ENCODE data around the gene FGFR2. TPM values are rescaled to one million over a fixed set of nuclear protein-coding genes. Genes with fewer than 3 reads are reported as not detected.

FGFR2 gene
- total and polyA plus RNA-seq, 2 of the 4 experiments (the other 2 are of a cell fraction), result not detected

GRCh38 chr10:121552746-121553145 is 45.5 kb downstream of the FGFR2 start:
- Histone ChIP-seq H3K4me3 (ENCODE audit: insufficient read depth, low read depth, low read length) (no peak overlapping the region), H2BK120ac (ENCODE audit: low read depth, low read length) (no peak overlapping the region), H3K9me3 (ENCODE audit: control insufficient read depth, insufficient read depth, low read length) (peaks cover 22% of the 10 kb centered on the region), H3K9me1 (ENCODE audit: insufficient read depth, low read length) (no peaks in the 10 kb centered on the region), H3K27ac (ENCODE audit: insufficient read depth, low read length) (no peak overlapping the region), H2AK5ac (ENCODE audit: low read depth, low read length) (no peak overlapping the region), H3K14ac (replicated peaks; ENCODE audit: low read depth, low read length) (no peak overlapping the region), H3K23ac (ENCODE audit: low read depth, low read length) (no peak overlapping the region), H4K20me1 (ENCODE audit: insufficient read depth, low read length) (no peaks in the 10 kb centered on the region), H4K91ac (ENCODE audit: insufficient read depth, low read depth, low read length) (no peak overlapping the region), H3K36me3 (ENCODE audit: control insufficient read depth, insufficient read depth, low read length) (no peaks in the 10 kb centered on the region), H4K5ac (ENCODE audit: low read depth, low read length) (no peak overlapping the region), H3K4ac (ENCODE audit: low read depth, low read length) (no peak overlapping the region), H3K56ac (ENCODE audit: extremely low read depth, insufficient read depth, low read length) (no peak overlapping the region), H2AK9ac (replicated peaks; ENCODE audit: low read depth, low read length, poor library complexity) (no peak overlapping the region), H2BK20ac (ENCODE audit: low read depth, low read length) (no peak overlapping the region), H4K8ac (ENCODE audit: low read depth in 2 of 2, low read length in 2 of 2) (no peak overlapping the region), H2AFZ (replicated peaks; ENCODE audit: low read length, poor library complexity) (no peak overlapping the region), H3K4me1 (ENCODE audit: control insufficient read depth, insufficient read depth, low read length) (no peaks in the 10 kb centered on the region), H3K79me1 (ENCODE audit: low read depth in 1 of 2, low read length in 2 of 2) (no peaks in the 10 kb centered on the region), H2BK15ac (ENCODE audit: low read depth, low read length) (no peak overlapping the region), H3K18ac (ENCODE audit: low read depth, low read length) (no peak overlapping the region), H3K4me2 (ENCODE audit: low read depth, low read length) (no peak overlapping the region), H2BK5ac (ENCODE audit: low read depth, low read length, poor library complexity, severe bottlenecking) (no peak overlapping the region), H3K27me3 (ENCODE audit: control insufficient read depth, insufficient read depth, low read length) (no peaks in the 10 kb centered on the region), H3K9ac (ENCODE audit: low read depth, low read length) (no peak overlapping the region)
- no CpG with 5 or more reads among the region's 4 CpGs for WGBS, 2 experiments (ENCODE audit: extremely low coverage in 2 of 2, insufficient read length in 1 of 2)
- dilution Hi-C loops (cut with HindIII; ENCODE audit: low sequenced_read_pairs, unreplicated experiment), result no loop called here
- in situ Hi-C loops (cut with MboI; ENCODE audit: low sequenced_read_pairs), result no loop called here
- ChIA-PET POLR2A (ENCODE audit: unreplicated experiment) (no interaction called here), CTCF (no interaction called here)
- no TSS peak for BruUV-seq (replicated peaks)
- ATAC-seq (ENCODE audit: low read depth) (no peak), DNase-seq (no peak)
- intact Hi-C loops (cut with micrococcal nuclease), result no loop called here
- TF ChIP-seq RFX5 (IDR thresholded peaks at IDR 0.05; ENCODE audit: low read depth, low read length), result no peak
- TF ChIP-seq MAZ (IDR thresholded peaks at IDR 0.05; ENCODE audit: borderline replicate concordance, low read depth, low read length), result no peak
- no peak for TF ChIP-seq RAD21 (IDR thresholded peaks at IDR 0.05; ENCODE audit: low read length)
- no peak for TF ChIP-seq CTCF (conservative IDR thresholded peaks at IDR 0.05; ENCODE audit: low read depth, low read length)

All from IMR-90 (cell line).